ENCODE measurements around the gene GP1BA.

GP1BA gene

DNA sequence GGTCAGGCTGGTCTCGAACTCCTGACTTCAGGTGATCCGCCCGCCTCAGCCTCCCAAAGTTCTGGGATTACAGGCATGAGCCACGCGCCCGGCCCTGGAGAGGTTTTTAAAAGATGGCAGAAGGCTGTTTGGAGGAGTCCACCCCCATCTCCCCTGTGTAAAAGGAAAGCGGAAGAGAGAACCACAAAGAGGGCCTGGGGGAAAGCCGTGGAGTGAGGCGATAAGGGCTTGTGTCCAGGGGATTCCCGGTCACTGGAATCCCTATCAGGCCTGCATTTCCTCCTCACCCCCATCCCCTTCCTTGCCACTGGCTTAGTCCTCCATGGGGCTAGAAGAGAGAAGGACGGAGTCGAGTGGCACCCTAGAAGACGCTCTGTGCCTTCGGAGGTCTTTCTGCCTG lies at the start of gene GP1BA:
TSS of gene GP1BA (plus strand) at position 315 of the 400 bp plus-strand sequence. CDS start 328 bp downstream, outside the sequence.
- DNase-seq (ENCODE audit: low read depth), result no peak

DNA sequence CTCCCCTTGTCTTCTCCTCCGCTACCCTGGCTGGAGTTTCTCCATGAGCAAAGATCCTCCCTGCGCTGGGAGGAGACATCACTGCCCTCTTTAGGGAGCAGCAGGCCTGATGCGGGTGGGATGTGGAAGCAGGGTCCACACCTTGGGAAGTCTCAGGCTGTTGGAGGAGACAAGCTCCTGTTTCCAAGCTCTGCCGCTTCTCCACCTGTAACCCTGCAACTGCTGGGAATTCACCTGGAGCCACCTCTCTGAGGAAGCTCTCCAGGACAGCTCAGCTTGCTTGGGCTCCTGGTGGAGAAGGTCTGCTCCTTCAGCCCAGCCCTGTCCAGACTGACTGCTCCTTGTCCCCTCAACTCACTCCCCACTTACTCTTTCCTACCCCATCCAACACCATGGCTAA lies 47.6 kb upstream of the GP1BA start:
- DNase-seq (ENCODE audit: low read depth), result no peak

- no peak for DNase-seq (ENCODE audit: low read depth)
Observed at GRCh38 chr17:4886830-4887229, 45.2 kb upstream of the GP1BA start.

- no peak for DNase-seq (ENCODE audit: low read depth)
Observed at GRCh38 chr17:4887581-4887980, 44.5 kb upstream of the GP1BA start.

GRCh38 chr17:4891411-4892410 lies 40.4 kb upstream of the GP1BA start:
- DNase-seq (ENCODE audit: low read depth), result no peak

DNA sequence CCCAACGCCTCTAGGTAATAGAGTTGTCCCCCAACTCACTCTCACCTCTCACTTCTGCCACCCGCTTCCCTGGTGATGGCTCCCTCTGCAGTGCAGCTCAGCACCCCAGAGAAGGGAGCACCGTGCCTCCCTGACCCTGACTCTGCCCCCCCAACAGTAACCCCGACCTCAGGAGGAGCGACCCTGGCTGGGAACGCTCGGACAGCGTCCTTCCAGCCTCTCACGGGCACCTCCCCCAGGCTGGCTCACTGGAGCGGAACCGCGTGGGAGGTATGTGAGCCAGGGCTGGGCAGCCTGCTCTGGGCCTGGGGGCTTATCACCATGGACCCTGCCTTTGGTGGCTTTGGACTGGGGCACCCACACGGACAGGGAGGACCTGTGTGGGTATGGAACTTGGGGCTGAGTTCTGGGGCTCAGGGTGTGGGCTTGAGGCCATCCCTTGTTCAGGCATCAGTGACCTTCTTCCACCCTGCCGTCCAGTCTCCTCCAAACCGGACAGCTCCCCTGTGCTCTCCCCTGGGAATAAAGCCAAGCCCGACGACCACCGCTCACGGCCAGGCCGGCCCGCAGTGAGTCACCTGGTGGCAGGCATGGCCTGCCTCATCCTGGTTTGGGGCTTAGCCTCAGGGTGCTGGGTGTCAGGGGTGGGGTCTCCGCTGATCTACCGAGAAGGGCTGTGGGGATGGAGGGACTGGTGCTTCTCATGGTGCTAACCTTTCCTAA lies 39.4 kb upstream of the GP1BA start:
- DNase-seq (ENCODE audit: low read depth), result no peak

GRCh38 chr17:4893272-4893671 lies 38.8 kb upstream of the GP1BA start:
- DNase-seq (ENCODE audit: low read depth), result no peak

DNA sequence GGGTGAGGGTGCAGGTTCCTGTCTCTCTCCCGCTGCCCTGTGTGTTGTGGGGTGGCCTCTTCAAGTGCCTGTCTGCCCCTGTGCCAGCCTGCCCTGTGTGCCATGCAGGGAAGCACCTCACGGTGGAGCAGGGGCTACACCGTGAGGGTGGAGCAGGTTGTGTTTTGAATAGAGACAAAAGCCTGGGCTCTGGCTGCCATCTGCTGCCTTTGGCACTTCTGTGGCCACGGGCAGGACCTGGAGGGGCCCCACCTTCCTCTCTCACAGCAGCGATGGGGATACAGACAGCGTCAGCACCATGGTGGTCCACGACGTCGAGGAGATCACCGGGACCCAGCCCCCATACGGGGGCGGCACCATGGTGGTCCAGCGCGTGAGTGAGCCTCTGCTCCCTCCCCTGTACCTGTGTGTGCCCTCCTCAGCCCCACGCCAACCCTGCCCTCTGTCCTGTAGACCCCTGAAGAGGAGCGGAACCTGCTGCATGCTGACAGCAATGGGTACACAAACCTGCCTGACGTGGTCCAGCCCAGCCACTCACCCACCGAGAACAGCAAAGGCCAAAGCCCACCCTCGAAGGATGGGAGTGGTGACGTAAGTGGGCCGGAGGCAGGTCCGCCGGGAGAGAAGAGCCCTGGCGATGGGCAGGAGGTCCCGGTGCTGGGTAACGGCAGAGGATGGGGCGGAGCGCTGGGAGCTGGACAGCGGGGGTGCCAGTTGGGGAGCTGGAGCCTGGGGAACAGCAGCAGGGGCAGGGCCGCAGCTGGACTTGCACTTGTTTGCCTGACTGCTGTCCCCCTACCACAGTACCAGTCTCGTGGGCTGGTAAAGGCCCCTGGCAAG lies 38.1 kb upstream of the GP1BA start:
- DNase-seq (ENCODE audit: low read depth), result no peak

DNA sequence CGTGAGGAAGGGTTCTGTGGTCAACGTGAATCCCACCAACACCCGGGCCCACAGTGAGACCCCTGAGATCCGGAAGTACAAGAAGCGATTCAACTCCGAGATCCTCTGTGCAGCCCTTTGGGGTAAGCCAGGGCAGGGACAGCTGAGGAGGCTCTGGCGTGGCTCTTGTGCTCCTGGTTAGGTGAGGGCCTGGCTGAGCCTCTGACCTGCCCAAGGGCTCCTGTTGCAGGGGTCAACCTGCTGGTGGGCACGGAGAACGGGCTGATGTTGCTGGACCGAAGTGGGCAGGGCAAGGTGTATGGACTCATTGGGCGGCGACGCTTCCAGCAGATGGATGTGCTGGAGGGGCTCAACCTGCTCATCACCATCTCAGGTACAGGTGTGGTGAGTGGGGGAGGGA lies 37.0 kb upstream of the GP1BA start:
- no peak for DNase-seq (ENCODE audit: low read depth)

DNA sequence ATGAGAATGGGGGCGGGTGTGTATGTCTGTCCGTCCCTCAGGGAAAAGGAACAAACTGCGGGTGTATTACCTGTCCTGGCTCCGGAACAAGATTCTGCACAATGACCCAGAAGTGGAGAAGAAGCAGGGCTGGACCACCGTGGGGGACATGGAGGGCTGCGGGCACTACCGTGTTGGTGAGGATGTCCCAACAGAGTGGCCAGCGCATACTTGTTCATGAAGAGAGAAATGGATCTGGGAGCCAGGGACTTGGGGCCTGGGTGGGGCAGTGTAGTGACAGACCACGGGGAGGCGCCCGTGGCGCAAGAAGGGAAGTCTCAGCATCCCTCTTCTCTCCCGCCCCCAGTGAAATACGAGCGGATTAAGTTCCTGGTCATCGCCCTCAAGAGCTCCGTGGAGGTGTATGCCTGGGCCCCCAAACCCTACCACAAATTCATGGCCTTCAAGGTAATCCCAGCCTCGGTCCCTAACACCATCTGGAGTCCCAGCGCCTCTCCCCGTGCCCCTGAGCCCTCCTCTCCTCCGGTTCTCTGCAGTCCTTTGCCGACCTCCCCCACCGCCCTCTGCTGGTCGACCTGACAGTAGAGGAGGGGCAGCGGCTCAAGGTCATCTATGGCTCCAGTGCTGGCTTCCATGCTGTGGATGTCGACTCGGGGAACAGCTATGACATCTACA lies 36.3 kb upstream of the GP1BA start:
- DNase-seq (ENCODE audit: low read depth), result no peak

DNA sequence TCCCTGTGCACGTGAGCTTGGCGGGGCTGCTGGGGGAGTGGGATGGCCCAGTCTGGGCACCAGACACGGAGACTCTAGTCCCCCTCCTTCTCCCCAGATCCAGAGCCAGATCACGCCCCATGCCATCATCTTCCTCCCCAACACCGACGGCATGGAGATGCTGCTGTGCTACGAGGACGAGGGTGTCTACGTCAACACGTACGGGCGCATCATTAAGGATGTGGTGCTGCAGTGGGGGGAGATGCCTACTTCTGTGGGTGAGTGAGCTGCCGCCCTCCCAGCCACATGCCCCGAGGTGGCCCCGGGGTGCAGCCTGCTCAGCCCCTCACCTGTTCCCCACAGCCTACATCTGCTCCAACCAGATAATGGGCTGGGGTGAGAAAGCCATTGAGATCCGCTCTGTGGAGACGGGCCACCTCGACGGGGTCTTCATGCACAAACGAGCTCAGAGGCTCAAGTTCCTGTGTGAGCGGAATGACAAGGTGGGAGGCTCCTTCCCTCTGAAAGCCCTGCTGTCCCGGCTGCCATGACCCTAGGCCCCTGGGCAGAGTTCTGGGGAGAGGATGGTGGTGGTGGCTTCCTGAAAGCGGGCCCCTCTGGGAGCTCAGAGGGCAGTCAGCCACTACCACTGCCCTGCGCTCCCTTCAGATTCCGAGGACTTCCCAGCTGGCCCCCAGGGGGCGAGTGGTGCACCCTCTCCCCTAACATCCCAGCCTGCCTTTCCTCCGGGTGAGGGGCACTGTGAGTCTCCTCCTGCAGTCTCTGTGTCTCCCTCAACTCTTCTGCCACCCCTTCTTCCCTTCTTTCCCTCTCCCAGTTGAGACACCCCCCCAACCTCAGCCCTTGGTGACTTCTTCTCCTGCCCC lies 35.5 kb upstream of the GP1BA start:
- no peak for DNase-seq (ENCODE audit: low read depth)

GRCh38 chr17:4897198-4897687 lies 34.8 kb upstream of the GP1BA start:
- DNase-seq (ENCODE audit: low read depth), result no peak

DNA sequence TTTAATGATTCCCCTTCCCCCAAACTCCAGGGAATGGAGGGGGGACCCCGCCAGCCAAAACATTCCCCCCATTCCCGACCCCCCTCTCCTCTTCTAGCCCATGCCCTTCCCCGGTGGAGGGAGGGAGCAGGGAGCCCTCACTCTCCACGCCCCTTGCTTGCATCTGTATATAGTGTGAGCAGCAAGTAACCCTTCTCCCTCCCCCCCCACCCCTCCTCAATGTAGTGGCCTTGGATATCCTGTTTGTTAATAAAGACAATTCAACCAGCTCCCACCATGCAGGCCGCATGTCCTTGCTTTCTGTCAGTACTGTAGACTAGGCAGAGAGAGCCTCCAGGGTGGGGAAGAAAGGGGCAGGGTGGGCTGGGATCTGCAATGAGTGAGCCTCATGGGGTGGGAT lies 34.3 kb upstream of the GP1BA start:
- no peak for DNase-seq (ENCODE audit: low read depth)

DNA sequence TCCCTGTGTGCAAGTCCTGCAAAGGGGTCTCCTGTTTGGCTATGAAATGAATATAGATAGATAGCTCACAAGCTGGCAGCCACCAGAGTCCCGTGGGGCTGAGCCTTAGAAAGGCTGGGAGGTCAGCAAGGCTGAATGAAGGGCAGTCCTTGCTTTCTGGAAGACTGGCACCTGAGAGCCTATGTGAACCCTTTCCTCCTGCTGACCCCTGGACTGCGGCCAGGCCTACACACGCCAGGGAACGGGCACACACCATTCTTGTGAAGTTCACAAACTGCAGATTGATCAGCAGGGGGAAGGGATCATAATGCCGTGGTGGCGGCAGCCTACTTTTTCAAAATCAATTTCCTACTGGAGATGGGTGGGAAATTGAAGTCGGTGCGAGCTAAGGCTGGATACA lies 33.7 kb upstream of the GP1BA start:
- DNase-seq (ENCODE audit: low read depth), result no peak

DNA sequence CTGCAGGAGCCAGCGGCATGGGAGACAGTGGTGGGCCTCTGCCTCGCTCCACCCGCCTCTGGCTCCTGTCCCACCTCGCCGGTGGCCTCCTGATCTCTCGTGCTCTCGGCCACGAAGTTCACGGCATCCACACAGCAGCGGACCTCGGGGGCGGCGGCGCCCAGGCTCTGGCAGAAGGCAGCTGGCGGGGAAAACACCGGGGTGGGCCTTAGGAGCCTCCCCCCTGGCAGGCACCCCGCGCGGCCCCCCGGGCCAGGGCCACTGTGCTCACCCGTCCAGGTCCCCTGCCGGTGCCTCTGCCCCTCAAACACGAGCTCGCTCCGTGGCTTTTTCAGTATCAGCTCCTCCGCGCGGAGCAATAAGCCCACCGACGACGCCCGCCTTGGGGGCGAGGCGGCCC lies 33.1 kb upstream of the GP1BA start:
- no peak for DNase-seq (ENCODE audit: low read depth)

DNA sequence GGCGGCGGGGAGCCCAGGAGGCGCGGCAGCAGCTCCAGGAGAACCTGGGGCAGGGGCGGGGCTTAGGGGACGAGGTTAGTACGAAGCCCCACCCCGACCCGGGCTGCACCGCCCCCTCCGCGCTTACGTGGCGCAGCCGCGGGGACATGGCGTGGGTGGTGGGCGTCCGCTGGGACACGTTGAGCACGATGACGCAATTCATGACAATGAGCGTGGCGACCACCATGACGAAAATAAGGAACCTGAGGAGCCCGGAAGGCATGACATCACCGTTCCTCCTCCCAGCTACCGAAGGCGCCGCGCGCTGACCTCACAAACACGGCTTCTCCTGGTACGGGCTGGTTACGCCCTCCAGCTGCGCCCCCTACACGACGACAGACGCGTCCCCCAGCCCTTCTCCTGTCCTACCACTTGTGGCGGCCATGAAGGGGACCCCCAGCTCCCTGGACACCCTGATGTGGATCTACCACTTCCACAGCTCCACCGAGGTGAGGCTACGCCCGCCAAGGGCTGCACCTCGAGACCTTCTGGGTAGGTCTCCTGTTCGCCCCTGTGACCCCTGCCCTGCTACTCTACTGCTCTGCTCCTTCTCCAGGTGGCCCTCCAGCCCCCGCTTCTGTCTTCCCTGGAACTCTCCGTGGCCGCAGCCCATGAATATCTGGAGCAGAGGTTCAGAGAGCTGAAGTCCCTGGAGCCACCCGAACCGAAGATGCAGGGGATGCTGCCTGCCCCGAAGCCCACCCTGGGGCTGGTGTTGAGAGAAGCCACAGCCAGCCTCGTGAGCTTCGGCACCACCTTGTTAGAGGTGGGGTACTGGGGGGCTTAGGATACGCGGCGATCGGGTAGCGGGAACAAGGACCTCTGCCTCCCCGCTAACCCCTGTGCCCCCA lies 32.5 kb upstream of the GP1BA start, which contains the start of gene C17orf107:
TSS of gene C17orf107 (plus strand) at position 196 of the 890 bp plus-strand sequence. CDS start at position 423, 227 bp downstream.
- DNase-seq (ENCODE audit: low read depth), result peak; percentile 46

GRCh38 chr17:4900231-4901107 lies 31.6 kb upstream of the GP1BA start:
- no peak for DNase-seq (ENCODE audit: low read depth)

GRCh38 chr17:4901108-4901647 lies 30.9 kb upstream of the GP1BA start:
- no peak for DNase-seq (ENCODE audit: low read depth)
